ENCODE data around the gene CCDC116. TPM values are rescaled to one million over a fixed set of nuclear protein-coding genes. Genes with fewer than 3 reads are reported as not detected.
A peak's percentile ranks its signal among the peaks of the same experiment; 100 is the strongest.

The CCDC116 gene
- total RNA-seq, 1 donor from 2014 or later: not detected

DNA sequence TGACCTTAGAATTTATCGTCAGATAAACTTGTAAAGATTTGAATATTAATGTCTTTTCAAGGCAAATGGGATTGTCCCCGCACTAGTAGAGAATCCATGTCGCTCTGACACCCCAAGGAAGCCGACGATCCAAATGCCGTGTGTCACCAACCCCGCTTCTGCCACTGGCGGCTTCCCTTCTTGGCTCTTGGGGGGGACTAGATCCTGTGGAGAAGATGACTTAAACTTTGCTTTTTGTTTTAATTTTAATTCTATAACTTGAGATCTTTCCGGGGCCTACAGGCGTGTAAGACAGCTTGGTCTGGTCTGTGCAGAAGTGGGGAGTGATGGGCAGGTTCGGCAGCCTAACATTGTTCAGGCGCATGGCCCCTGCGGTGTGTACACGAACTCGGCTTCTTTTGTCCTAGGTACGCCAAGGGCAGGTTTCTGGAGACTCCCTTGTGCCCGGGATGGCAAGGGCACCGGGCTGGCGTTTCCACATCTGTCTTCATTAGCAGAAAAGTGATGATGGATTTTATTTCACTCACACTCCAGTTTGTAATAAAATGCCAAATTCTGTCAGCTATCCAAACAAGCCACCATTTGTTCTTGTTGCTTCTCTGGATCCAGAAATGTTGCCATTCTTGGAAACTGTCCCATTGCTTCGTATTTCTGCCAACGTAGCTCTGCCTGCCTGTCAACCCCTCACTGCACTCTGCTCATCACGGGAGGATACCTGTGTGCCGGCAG, 9.5 kb upstream of the CCDC116 start:
- Mint-ChIP-seq H3K4me1 (peaks cover 33% of the 10 kb centered on the region), H3K27ac (peak overlapping the region; percentile 64), H3K36me3 (peaks cover 9% of the 10 kb centered on the region), H3K4me3 (peak overlapping the region; percentile 54), H3K27me3 (ENCODE audit: insufficient read depth, low read depth) (peaks cover 11% of the 10 kb centered on the region), H3K9me3 (no peaks in the 10 kb centered on the region)
- TF ChIP-seq, protein P1, sequence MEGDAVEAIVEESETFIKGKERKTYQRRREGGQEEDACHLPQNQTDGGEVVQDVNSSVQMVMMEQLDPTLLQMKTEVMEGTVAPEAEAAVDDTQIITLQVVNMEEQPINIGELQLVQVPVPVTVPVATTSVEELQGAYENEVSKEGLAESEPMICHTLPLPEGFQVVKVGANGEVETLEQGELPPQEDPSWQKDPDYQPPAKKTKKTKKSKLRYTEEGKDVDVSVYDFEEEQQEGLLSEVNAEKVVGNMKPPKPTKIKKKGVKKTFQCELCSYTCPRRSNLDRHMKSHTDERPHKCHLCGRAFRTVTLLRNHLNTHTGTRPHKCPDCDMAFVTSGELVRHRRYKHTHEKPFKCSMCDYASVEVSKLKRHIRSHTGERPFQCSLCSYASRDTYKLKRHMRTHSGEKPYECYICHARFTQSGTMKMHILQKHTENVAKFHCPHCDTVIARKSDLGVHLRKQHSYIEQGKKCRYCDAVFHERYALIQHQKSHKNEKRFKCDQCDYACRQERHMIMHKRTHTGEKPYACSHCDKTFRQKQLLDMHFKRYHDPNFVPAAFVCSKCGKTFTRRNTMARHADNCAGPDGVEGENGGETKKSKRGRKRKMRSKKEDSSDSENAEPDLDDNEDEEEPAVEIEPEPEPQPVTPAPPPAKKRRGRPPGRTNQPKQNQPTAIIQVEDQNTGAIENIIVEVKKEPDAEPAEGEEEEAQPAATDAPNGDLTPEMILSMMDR (IDR thresholded peaks at IDR 0.05): no peak
- Histone ChIP-seq H3F3A (ENCODE audit: low read depth) (peaks cover 33% of the 10 kb centered on the region), H3K27me3 (no peaks in the 10 kb centered on the region), H4K20me1 (ENCODE audit: low read depth) (peaks cover 92% of the 10 kb centered on the region), H3K9me3 (ENCODE audit: low read depth) (no peaks in the 10 kb centered on the region), H3K4me2 (no peak overlapping the region), H2AFZ (replicated peaks) (no peak overlapping the region), H3K79me2 (ENCODE audit: low read depth) (peaks cover 44% of the 10 kb centered on the region), H3K9ac (no peak overlapping the region), H3K27ac (no peak overlapping the region), H3K36me3 (no peaks in the 10 kb centered on the region), H3K4me3 (no peak overlapping the region), H3K4me1 (peaks cover 3% of the 10 kb centered on the region)
- DNase-seq (ENCODE audit: low spot score): no peak

DNA sequence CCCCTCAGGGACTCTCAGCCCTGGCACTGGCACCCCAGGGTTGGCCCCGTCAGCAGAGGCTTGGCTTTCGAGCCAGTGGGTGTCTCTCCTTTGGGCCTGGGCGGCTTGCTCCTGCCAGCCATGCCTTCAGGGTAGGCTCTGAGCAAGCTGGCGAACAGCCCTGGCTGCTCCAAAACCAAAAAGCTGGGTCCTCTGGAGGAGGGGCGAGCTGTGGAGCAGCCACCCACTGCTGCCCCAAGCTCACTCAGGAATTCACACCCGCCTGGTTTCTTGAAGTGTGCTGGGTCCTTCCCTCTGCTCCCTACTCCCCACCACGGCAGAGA, 9.0 kb upstream of the CCDC116 start:
- Histone ChIP-seq H3K36me3 (no peaks in the 10 kb centered on the region), H3K9me3 (ENCODE audit: low read depth) (no peaks in the 10 kb centered on the region), H3K4me2 (no peak overlapping the region), H3K4me3 (no peak overlapping the region), H3K4me1 (peaks cover 3% of the 10 kb centered on the region), H3K79me2 (ENCODE audit: low read depth) (peaks cover 43% of the 10 kb centered on the region), H3K27me3 (no peaks in the 10 kb centered on the region), H2AFZ (replicated peaks) (no peak overlapping the region), H4K20me1 (ENCODE audit: low read depth) (peaks cover 94% of the 10 kb centered on the region), H3F3A (ENCODE audit: low read depth) (peaks cover 35% of the 10 kb centered on the region), H3K27ac (no peak overlapping the region), H3K9ac (no peak overlapping the region)
- H3K27ac Mint-ChIP-seq: no peak overlapping the region
- no peak for TF ChIP-seq EZH2 (IDR thresholded peaks at IDR 0.05)
- TF ChIP-seq, protein P1 (IDR thresholded peaks at IDR 0.05): no peak
- no peak for TF ChIP-seq EZH2phosphoT487 (IDR thresholded peaks at IDR 0.05)
- DNase-seq (ENCODE audit: low spot score): no peak
- no peak overlapping the region for H3K4me3 Mint-ChIP-seq
- H3K27me3 Mint-ChIP-seq (ENCODE audit: insufficient read depth, low read depth): peaks cover 11% of the 10 kb centered on the region
- peaks cover 36% of the 10 kb centered on the region for H3K4me1 Mint-ChIP-seq
- peaks cover 12% of the 10 kb centered on the region for H3K36me3 Mint-ChIP-seq
- H3K9me3 Mint-ChIP-seq: peaks cover 2% of the 10 kb centered on the region

DNA sequence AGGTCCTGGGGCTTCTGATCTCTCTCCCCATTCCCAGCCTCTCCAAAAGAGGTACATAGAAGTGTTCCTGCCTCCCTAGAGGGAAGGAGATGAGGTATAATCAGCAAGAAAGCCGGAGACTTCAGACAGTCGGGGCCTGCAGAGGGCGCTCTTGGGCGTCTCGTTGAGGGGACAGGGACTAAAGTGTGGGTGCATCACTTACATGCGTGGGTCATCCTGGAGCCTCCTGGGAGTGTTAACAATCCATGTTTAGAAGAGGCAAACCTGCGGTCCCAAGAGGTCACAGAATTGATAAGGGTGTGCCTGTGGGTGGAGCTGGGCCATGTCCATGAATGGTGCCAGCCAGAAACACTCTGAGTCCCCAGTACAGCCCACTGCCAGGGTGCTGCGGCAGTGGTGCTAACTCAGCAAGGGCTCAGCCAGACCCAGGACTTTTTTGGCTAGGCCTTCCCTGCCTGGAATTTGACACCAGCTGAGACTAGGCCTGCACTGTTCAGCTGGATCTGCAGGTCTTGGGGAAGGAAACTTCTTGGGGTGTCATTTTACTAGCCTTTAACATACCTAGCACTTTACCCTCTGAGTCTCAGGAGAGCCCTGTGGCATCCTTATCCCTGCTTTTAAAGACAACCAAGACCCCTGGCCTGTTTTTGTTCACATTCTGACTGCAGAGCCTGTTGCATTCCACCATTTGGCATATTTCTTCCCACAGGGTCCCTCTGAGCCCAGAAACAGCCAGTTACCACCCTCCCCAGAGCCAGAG, 8.3 kb upstream of the CCDC116 start:
- Histone ChIP-seq H3K4me2 (no peak overlapping the region), H3K4me1 (peaks cover 3% of the 10 kb centered on the region), H2AFZ (replicated peaks) (no peak overlapping the region), H3F3A (ENCODE audit: low read depth) (peaks cover 35% of the 10 kb centered on the region), H3K36me3 (no peaks in the 10 kb centered on the region), H3K4me3 (no peak overlapping the region), H3K9ac (no peak overlapping the region), H4K20me1 (ENCODE audit: low read depth) (peaks cover 92% of the 10 kb centered on the region), H3K27ac (no peak overlapping the region), H3K27me3 (no peaks in the 10 kb centered on the region), H3K79me2 (ENCODE audit: low read depth) (peaks cover 43% of the 10 kb centered on the region), H3K9me3 (ENCODE audit: low read depth) (no peaks in the 10 kb centered on the region)
- DNase-seq (ENCODE audit: low spot score): peak; percentile 76
- peaks cover 36% of the 10 kb centered on the region for H3K4me1 Mint-ChIP-seq
- no peak overlapping the region for H3K27ac Mint-ChIP-seq
- H3K4me3 Mint-ChIP-seq: no peak overlapping the region
- H3K9me3 Mint-ChIP-seq: peaks cover 2% of the 10 kb centered on the region
- TF ChIP-seq, protein P1 (IDR thresholded peaks at IDR 0.05): peak; percentile 79
- TF ChIP-seq EZH2phosphoT487 (IDR thresholded peaks at IDR 0.05) (no peak), EZH2 (IDR thresholded peaks at IDR 0.05) (no peak)
- H3K27me3 Mint-ChIP-seq (ENCODE audit: insufficient read depth, low read depth): peaks cover 11% of the 10 kb centered on the region
- peaks cover 12% of the 10 kb centered on the region for H3K36me3 Mint-ChIP-seq
